IMR-90 (cell line): ENCODE measurements around the gene TRAPPC2L.

Experiments used
- BHLHE40 ChIP-seq: fragments of 150-350 bp; IDR thresholded peaks from 2 replicates; pipeline ENCODE4 v1.6.1; 2016; ENCODE audit warnings: mild to moderate bottlenecking, low read depth, low read length
- CEBPB ChIP-seq: IDR thresholded peaks from 2 replicates; pipeline ENCODE4 v1.6.1; 2012; ENCODE audit warnings: low read depth, low read length, improper control_type of control experiment
- CHD1 ChIP-seq: IDR thresholded peaks from 2 replicates; pipeline ENCODE4 v1.6.1; 2012; ENCODE audit warnings: low read depth, low read length, improper control_type of control experiment
- CTCF ChIP-seq: conservative IDR thresholded peaks from 2 replicates; pipeline ENCODE4 v1.5.1; 2012; ENCODE audit warnings: mild to moderate bottlenecking, low read depth, low read length, improper control_type of control experiment
- ELK1 ChIP-seq: fragments of 150-350 bp; IDR thresholded peaks from 2 replicates; pipeline ENCODE4 v1.6.1; 2016; ENCODE audit warnings: low read depth, mild to moderate bottlenecking, low read length, moderate library complexity, borderline replicate concordance
- FOS ChIP-seq: fragments of 150-350 bp; IDR thresholded peaks from 2 replicates; pipeline ENCODE4 v1.6.1; 2016; ENCODE audit warnings: low read depth, low read length
- MAZ ChIP-seq: IDR thresholded peaks from 2 replicates; pipeline ENCODE4 v1.6.1; 2012; ENCODE audit warnings: low read depth, mild to moderate bottlenecking, low read length, improper control_type of control experiment, moderate library complexity, borderline replicate concordance
- MXI1 ChIP-seq: IDR thresholded peaks from 2 replicates; pipeline ENCODE4 v1.6.1; 2012; ENCODE audit warnings: low read depth, mild to moderate bottlenecking, low read length, moderate library complexity, borderline replicate concordance
- NFE2L2 ChIP-seq: fragments of 150-350 bp; IDR thresholded peaks from 2 replicates; pipeline ENCODE4 v1.6.1; 2016; ENCODE audit warnings: low read depth, mild to moderate bottlenecking, low read length
- POLR2A ChIP-seq: IDR thresholded peaks from 2 replicates; pipeline ENCODE4 v1.6.1; 2012; ENCODE audit warnings: mild to moderate bottlenecking, low read depth, low read length
- RAD21 ChIP-seq: IDR thresholded peaks from 2 replicates; pipeline ENCODE4 v1.6.1; 2012; ENCODE audit warnings: low read length, improper control_type of control experiment
- RCOR1 ChIP-seq: IDR thresholded peaks from 2 replicates; pipeline ENCODE4 v1.6.1; 2012; ENCODE audit warnings: mild to moderate bottlenecking, low read length, improper control_type of control experiment; ENCODE audit not compliant: insufficient replicate concordance
- RFX5 ChIP-seq: IDR thresholded peaks from 2 replicates; pipeline ENCODE4 v1.8.0; 2012; ENCODE audit warnings: low read depth, mild to moderate bottlenecking, low read length, moderate library complexity
- SMC3 ChIP-seq: fragments of 150-350 bp; IDR thresholded peaks from 2 replicates; pipeline ENCODE4 v1.6.1; 2016; ENCODE audit warnings: low read depth, mild to moderate bottlenecking, antibody characterized with exemption, low read length, moderate library complexity

GRCh38 chr16:88839745-88840599, 17.0 kb upstream of the TRAPPC2L start:
- TF ChIP-seq BHLHE40 = no peak
- no peak for TF ChIP-seq CTCF
- TF ChIP-seq POLR2A = no peak
- no peak for TF ChIP-seq ELK1
- no peak for TF ChIP-seq CHD1
- TF ChIP-seq CEBPB = no peak
- TF ChIP-seq MXI1 = no peak
- TF ChIP-seq RFX5 = no peak
- no peak for TF ChIP-seq RCOR1
- TF ChIP-seq SMC3 = no peak
- no peak for TF ChIP-seq FOS
- no peak for TF ChIP-seq RAD21
- no peak for TF ChIP-seq NFE2L2
- no peak for TF ChIP-seq MAZ
